Gastroesophageal sphincter (tissue), 3 donors: ENCODE results near the gene SUCLG2.

Source experiments
- CTCF ChIP-seq, 4 experiments: fragments of 200-600 bp in 2 of 4; fragments of 450-650 bp in 2 of 4; sonication (generic) in 1 of 4; IDR thresholded peaks; one replicate each; pipeline ENCODE4 v1.5.1; 2017 to 2019; ENCODE audit warnings: antibody characterized with exemption in 4 of 4, mild to moderate bottlenecking in 2 of 4, moderate library complexity in 2 of 4
- EP300 ChIP-seq: sonication (generic); formaldehyde crosslinking; IDR thresholded peaks from one replicate; pipeline ENCODE4 v1.6.1; 2017; ENCODE audit warnings: antibody characterized with exemption, mild to moderate bottlenecking
- POLR2A ChIP-seq, 2 donors: fragments of 450-650 bp; IDR thresholded peaks; one replicate each; pipeline ENCODE4 v1.6.1; 2017; ENCODE audit warnings: antibody characterized with exemption in 2 of 2, mild to moderate bottlenecking in 2 of 2, moderate library complexity in 1 of 2
- POLR2AphosphoS5 ChIP-seq: sonication (generic); formaldehyde crosslinking; IDR thresholded peaks from one replicate; pipeline ENCODE4 v1.6.1; 2017; ENCODE audit warnings: antibody characterized with exemption

- no peak for TF ChIP-seq POLR2A (IDR thresholded peaks at IDR 0.05)
- TF ChIP-seq CTCF (IDR thresholded peaks at IDR 0.05) = no peak
- TF ChIP-seq POLR2AphosphoS5 = no peak
- TF ChIP-seq EP300 = no peak
Measured at GRCh38 chr3:67470207-67470606, 184.2 kb downstream of the SUCLG2 start.
